ENCODE results near the gene ARMC5.

The ARMC5 gene

GRCh38 chr16:31470615-31471014 lies 11.3 kb downstream of the ARMC5 start:
- no peaks in the 10 kb centered on the region for H3K9me3 ChIP-seq (replicated peaks; ENCODE audit: insufficient read depth, low read length)
- no peaks in the 10 kb centered on the region for H4K20me1 ChIP-seq (ENCODE audit: insufficient read depth, low read length)
- DNase-seq = no peak
- H3K27ac ChIP-seq (ENCODE audit: low read length) = no peak overlapping the region
- no peak overlapping the region for H3K9ac ChIP-seq (ENCODE audit: low read length)
- no peaks in the 10 kb centered on the region for H3K36me3 ChIP-seq (replicated peaks; ENCODE audit: insufficient read depth, low read length)
- no peaks in the 10 kb centered on the region for H3F3A ChIP-seq (ENCODE audit: insufficient read depth, low read length)
- TF ChIP-seq EZH2 (optimal IDR thresholded peaks at IDR 0.05; ENCODE audit: low read depth, low read length) (no peak), EZH2phosphoT487 (IDR thresholded peaks at IDR 0.05; ENCODE audit: low read length) (no peak)
- TF ChIP-seq, protein P1, sequence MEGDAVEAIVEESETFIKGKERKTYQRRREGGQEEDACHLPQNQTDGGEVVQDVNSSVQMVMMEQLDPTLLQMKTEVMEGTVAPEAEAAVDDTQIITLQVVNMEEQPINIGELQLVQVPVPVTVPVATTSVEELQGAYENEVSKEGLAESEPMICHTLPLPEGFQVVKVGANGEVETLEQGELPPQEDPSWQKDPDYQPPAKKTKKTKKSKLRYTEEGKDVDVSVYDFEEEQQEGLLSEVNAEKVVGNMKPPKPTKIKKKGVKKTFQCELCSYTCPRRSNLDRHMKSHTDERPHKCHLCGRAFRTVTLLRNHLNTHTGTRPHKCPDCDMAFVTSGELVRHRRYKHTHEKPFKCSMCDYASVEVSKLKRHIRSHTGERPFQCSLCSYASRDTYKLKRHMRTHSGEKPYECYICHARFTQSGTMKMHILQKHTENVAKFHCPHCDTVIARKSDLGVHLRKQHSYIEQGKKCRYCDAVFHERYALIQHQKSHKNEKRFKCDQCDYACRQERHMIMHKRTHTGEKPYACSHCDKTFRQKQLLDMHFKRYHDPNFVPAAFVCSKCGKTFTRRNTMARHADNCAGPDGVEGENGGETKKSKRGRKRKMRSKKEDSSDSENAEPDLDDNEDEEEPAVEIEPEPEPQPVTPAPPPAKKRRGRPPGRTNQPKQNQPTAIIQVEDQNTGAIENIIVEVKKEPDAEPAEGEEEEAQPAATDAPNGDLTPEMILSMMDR (IDR thresholded peaks at IDR 0.05; ENCODE audit: low read length) = no peak
- no peaks in the 10 kb centered on the region for H3K4me1 ChIP-seq (ENCODE audit: low read length)
- no peaks in the 10 kb centered on the region for H3K9me2 ChIP-seq (replicated peaks; ENCODE audit: insufficient read depth, low read length)
- H3K79me2 ChIP-seq (ENCODE audit: low read length) = no peaks in the 10 kb centered on the region
- H3K4me3 ChIP-seq (ENCODE audit: low read length) = no peak overlapping the region
- peaks cover 20% of the 10 kb centered on the region for H3K27me3 ChIP-seq (replicated peaks; ENCODE audit: insufficient read depth, low read length)
- no peak overlapping the region for H2AFZ ChIP-seq (ENCODE audit: low read length)
- no peak overlapping the region for H3K4me2 ChIP-seq (ENCODE audit: low read depth, low read length)

GRCh38 chr16:31471241-31471874 lies 12.1 kb downstream of the ARMC5 start:
- no peak overlapping the region for H3K4me2 ChIP-seq (ENCODE audit: low read depth, low read length)
- H3K79me2 ChIP-seq (ENCODE audit: low read length) = no peaks in the 10 kb centered on the region
- no peaks in the 10 kb centered on the region for H3K9me2 ChIP-seq (replicated peaks; ENCODE audit: insufficient read depth, low read length)
- TF ChIP-seq EZH2phosphoT487 (IDR thresholded peaks at IDR 0.05; ENCODE audit: low read length) (no peak), EZH2 (optimal IDR thresholded peaks at IDR 0.05; ENCODE audit: low read depth, low read length) (no peak)
- TF ChIP-seq, protein P1 (IDR thresholded peaks at IDR 0.05; ENCODE audit: low read length) = no peak
- no peak overlapping the region for H3K27ac ChIP-seq (ENCODE audit: low read length)
- H3K4me1 ChIP-seq (ENCODE audit: low read length) = no peaks in the 10 kb centered on the region
- H3F3A ChIP-seq (ENCODE audit: insufficient read depth, low read length) = no peaks in the 10 kb centered on the region
- H3K36me3 ChIP-seq (replicated peaks; ENCODE audit: insufficient read depth, low read length) = no peaks in the 10 kb centered on the region
- H2AFZ ChIP-seq (ENCODE audit: low read length) = no peak overlapping the region
- no peak for DNase-seq
- no peaks in the 10 kb centered on the region for H3K9me3 ChIP-seq (replicated peaks; ENCODE audit: insufficient read depth, low read length)
- H3K27me3 ChIP-seq (replicated peaks; ENCODE audit: insufficient read depth, low read length) = peaks cover 25% of the 10 kb centered on the region
- no peak overlapping the region for H3K9ac ChIP-seq (ENCODE audit: low read length)
- no peak overlapping the region for H3K4me3 ChIP-seq (ENCODE audit: low read length)
- H4K20me1 ChIP-seq (ENCODE audit: insufficient read depth, low read length) = no peaks in the 10 kb centered on the region

DNA sequence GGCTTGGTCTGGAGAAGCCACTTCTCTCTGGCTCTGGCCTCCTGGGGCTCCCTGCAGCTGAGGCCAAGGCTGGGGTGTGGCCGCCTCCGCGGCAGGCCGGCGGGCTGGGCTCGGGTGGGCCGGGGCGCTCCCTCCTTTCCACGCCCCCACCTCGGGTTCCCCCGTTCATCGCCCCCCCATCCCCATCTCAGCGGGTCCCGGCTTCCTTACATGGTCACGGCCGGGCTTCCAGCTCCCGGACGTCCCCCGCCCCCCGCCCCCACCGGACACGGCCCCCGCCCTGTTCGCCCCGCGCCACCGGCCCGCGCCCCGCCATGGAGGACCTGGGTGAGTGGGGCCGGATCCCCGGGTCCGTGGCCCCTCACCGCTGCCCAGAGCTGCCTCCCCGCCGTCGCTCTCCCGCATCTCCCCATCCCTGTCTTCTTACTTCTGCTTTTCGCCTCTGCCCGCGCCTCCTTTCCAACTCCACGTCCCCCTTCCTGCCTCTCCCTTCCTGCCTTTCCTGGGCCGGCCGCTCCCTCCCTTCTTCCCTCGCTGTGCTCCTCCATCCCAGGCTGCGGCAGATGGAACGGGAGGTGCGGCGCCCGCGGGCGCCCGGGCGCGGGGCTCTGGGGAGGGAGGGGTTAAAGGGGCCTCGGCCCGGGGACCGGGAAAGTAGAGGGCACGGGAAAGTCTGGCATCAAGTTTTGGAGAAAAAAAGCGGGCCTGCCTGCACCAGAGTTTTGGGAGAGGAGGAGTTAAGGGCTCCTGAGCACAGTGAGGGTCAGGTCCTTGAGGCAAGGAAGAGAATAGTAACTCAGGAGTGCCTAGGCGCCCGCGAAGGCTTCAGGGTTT lies 12.8 kb downstream of the ARMC5 start, which contains the start of gene TGFB1I1:
Gene TGFB1I1 (plus strand): TSS at position 278 of the 834 bp plus-strand sequence. CDS start 37 bp downstream, at position 315.
- DNase-seq = no peak
- Histone ChIP-seq H3K9ac (ENCODE audit: low read length) (no peak within 1 kb of the TSS), H4K20me1 (ENCODE audit: insufficient read depth, low read length) (no peaks in the 10 kb centered on the region), H3K9me2 (replicated peaks; ENCODE audit: insufficient read depth, low read length) (no peaks in the 10 kb centered on the region), H3K4me1 (ENCODE audit: low read length) (no peaks in the 10 kb centered on the region), H2AFZ (ENCODE audit: low read length) (no peak within 1 kb of the TSS), H3K4me2 (ENCODE audit: low read depth, low read length) (no peak within 1 kb of the TSS), H3F3A (ENCODE audit: insufficient read depth, low read length) (no peaks in the 10 kb centered on the region), H3K79me2 (ENCODE audit: low read length) (no peaks in the 10 kb centered on the region), H3K27me3 (replicated peaks; ENCODE audit: insufficient read depth, low read length) (peaks cover 25% of the 10 kb centered on the region), H3K9me3 (replicated peaks; ENCODE audit: insufficient read depth, low read length) (no peaks in the 10 kb centered on the region), H3K36me3 (replicated peaks; ENCODE audit: insufficient read depth, low read length) (no peaks in the 10 kb centered on the region), H3K4me3 (ENCODE audit: low read length) (no peak within 1 kb of the TSS), H3K27ac (ENCODE audit: low read length) (no peak within 1 kb of the TSS)
- TF ChIP-seq EZH2phosphoT487 (IDR thresholded peaks at IDR 0.05; ENCODE audit: low read length) = no peak
- no peak for TF ChIP-seq EZH2 (optimal IDR thresholded peaks at IDR 0.05; ENCODE audit: low read depth, low read length)
- TF ChIP-seq, protein P1 (IDR thresholded peaks at IDR 0.05; ENCODE audit: low read length) = no peak
